A673 (cell line): Measurements from ENCODE around the gene FTO. TPM values are rescaled to one million over a fixed set of nuclear protein-coding genes. Genes with fewer than 3 reads are reported as not detected.

Source experiments
- BruUV-seq: library from RNA; stranded (reverse); fragments of 400-500 nt; replicated peaks from 2 replicates; lab custom pipeline; 2021; lab: Mats Ljungman, UMichigan
- CTCF ChIA-PET: fragments of 300-600 bp; sonication (Branson Sonifier 250); formaldehyde crosslinking; loops from one replicate; lab custom pipeline; 2022; ENCODE audit warnings: antibody characterized with exemption; lab: Charles Lee
- POLR2A ChIA-PET: fragments of 300-600 bp; sonication (Branson Sonifier 250); formaldehyde crosslinking; loops from one replicate; lab custom pipeline; 2022; ENCODE audit warnings: antibody characterized with exemption; ENCODE audit not compliant: low non-redundant PET; lab: Charles Lee
- DNase-seq: peaks from one replicate; pipeline ENCODE4 v3.0.0-alpha.2; 2015; ENCODE audit warnings: low spot score
- H3K27ac ChIP-seq: fragments of 200-600 bp; sonication (generic); 2 replicates; pipeline ENCODE4 v1.5.1; 2016; ENCODE audit warnings: mixed run types, low read depth, mild to moderate bottlenecking, mixed read lengths, antibody characterized with exemption, low read length; ENCODE audit not compliant: poor library complexity, severe bottlenecking
- H3K27me3 ChIP-seq: fragments of 200-600 bp; sonication (generic); replicated peaks from 2 replicates; pipeline ENCODE4 v1.6.1; 2017; ENCODE audit warnings: mixed run types, low read depth, mild to moderate bottlenecking, mixed read lengths, antibody characterized with exemption, low read length; ENCODE audit not compliant: insufficient read depth, poor library complexity
- H3K36me3 ChIP-seq: fragments of 200-600 bp; sonication (generic); 2 replicates; pipeline ENCODE4 v1.6.1; 2016; ENCODE audit warnings: mixed run types, mild to moderate bottlenecking, mixed read lengths, antibody characterized with exemption, low read length; ENCODE audit not compliant: insufficient read depth, poor library complexity, severe bottlenecking
- H3K4me1 ChIP-seq: fragments of 200-600 bp; sonication (generic); 2 replicates; pipeline ENCODE4 v1.6.1; 2017; ENCODE audit warnings: mixed run types, mild to moderate bottlenecking, mixed read lengths, antibody characterized with exemption, low read length; ENCODE audit not compliant: insufficient read depth, poor library complexity, severe bottlenecking
- H3K4me3 ChIP-seq: fragments of 200-600 bp; sonication (generic); 2 replicates; pipeline ENCODE4 v1.5.1; 2016; ENCODE audit warnings: low read depth, mixed run types, mild to moderate bottlenecking, mixed read lengths, low read length; ENCODE audit not compliant: poor library complexity, severe bottlenecking
- H3K9me3 ChIP-seq: fragments of 200-600 bp; sonication (generic); 2 replicates; pipeline ENCODE4 v1.6.1; 2016; ENCODE audit warnings: mixed run types, low read depth, mild to moderate bottlenecking, mixed read lengths, antibody characterized with exemption, low read length; ENCODE audit not compliant: poor library complexity, severe bottlenecking
- EZH2 ChIP-seq: fragments of 200-600 bp; sonication (generic); IDR thresholded peaks from 2 replicates; pipeline ENCODE4 v1.6.1; 2017; ENCODE audit warnings: borderline replicate concordance, low read depth, mild to moderate bottlenecking, mixed read lengths, antibody characterized with exemption, low read length; ENCODE audit not compliant: poor library complexity, severe bottlenecking
- intact Hi-C: fragments of 100-400 bp; cut with micrococcal nuclease; formaldehyde crosslinking; loops from one replicate; pipeline ENCODE4 v1.10.0; 2022; ENCODE audit not compliant: unreplicated experiment
- total RNA-seq: library from RNA; stranded (reverse); gene quantifications from 2 replicates; pipeline ENCODE4 v1.2.3, GENCODE V29; 2021
- TF ChIP-seq, protein P1 (sequence below): fragments of 300-800, 200-600 bp; sonication (generic); conservative IDR thresholded peaks from 2 replicates; pipeline ENCODE4 v1.5.1; 2017; ENCODE audit warnings: low read depth, mild to moderate bottlenecking, antibody characterized with exemption, low read length, moderate library complexity, mixed read lengths

Gene FTO
- total RNA-seq, 1 experiment from 2014 or later: 73.4 TPM

DNA sequence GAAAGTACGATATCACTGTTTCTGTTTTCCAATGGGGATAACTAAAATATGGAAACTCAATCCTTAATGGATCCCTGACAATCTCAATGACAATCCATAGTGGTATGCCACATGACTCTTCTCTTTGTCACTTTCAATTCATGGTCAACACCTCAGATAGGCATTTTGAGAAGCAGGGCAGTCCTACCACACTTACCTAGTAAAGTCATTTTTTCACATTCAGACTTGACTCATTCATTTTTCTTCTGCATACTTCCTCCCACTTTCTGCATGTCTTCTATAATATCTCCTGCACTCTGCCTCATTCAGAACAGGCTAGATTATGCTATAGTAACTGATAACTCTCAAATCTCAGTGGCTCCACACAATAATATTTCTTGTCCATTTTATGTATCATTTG lies 117.5 kb downstream of the FTO start:
- ChIA-PET POLR2A (interaction anchor here (0.6 kb wide), 2 partner anchors 68 to 724 kb away, joined by 3 to 5 read pairs; no protein-coding TSS in a partner anchor), CTCF (no interaction called here)
- no TSS peak for BruUV-seq
- no peak for TF ChIP-seq EZH2
- TF ChIP-seq, protein P1, sequence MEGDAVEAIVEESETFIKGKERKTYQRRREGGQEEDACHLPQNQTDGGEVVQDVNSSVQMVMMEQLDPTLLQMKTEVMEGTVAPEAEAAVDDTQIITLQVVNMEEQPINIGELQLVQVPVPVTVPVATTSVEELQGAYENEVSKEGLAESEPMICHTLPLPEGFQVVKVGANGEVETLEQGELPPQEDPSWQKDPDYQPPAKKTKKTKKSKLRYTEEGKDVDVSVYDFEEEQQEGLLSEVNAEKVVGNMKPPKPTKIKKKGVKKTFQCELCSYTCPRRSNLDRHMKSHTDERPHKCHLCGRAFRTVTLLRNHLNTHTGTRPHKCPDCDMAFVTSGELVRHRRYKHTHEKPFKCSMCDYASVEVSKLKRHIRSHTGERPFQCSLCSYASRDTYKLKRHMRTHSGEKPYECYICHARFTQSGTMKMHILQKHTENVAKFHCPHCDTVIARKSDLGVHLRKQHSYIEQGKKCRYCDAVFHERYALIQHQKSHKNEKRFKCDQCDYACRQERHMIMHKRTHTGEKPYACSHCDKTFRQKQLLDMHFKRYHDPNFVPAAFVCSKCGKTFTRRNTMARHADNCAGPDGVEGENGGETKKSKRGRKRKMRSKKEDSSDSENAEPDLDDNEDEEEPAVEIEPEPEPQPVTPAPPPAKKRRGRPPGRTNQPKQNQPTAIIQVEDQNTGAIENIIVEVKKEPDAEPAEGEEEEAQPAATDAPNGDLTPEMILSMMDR: no peak
- H3K36me3 ChIP-seq: no peaks in the 10 kb centered on the region
- DNase-seq: no peak
- no peaks in the 10 kb centered on the region for H3K27me3 ChIP-seq
- H3K27ac ChIP-seq: no peak overlapping the region
- H3K9me3 ChIP-seq: no peaks in the 10 kb centered on the region
- H3K4me1 ChIP-seq: peaks cover 18% of the 10 kb centered on the region
- intact Hi-C loops: no loop called here
- no peak overlapping the region for H3K4me3 ChIP-seq

DNA sequence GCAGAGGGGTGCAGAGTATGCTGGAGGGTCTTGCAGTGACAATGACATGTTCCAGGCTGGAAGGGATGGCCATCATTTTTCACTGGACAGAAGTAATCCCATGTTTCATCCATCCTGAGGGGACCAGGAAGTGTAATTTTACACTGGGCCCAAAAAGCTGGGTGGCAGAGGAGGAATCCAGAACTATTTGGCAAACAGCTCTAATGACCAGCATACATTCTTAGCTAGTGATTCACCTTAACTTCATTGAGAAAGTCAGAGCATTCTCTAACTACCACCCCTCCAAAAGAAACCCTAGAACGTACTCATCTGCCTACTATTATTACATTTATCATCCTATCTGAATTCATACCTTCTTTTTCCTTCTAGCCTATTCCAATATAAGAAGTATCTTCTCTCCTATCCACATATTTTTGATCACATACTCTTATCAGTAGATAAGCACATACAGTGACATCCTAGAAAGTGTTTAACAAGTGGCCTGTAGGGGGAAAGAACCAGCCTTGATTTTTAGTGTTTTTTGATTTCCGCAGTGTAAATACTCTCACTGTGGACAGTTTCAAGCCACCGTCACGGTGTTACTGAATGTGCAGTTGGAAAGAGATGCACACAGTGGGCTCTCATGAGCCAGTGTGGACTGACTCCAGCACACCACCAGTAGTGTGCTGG lies 118.1 kb downstream of the FTO start:
- H3K4me1 ChIP-seq: peaks cover 12% of the 10 kb centered on the region
- CTCF ChIA-PET: no interaction called here
- no peak for DNase-seq
- intact Hi-C loops: no loop called here
- H3K9me3 ChIP-seq: no peaks in the 10 kb centered on the region
- H3K36me3 ChIP-seq: no peaks in the 10 kb centered on the region
- POLR2A ChIA-PET: interaction anchor here (0.6 kb wide), 1 partner anchor 68 kb away, joined by 3 read pairs; no protein-coding TSS in a partner anchor
- no peak overlapping the region for H3K4me3 ChIP-seq
- TF ChIP-seq, protein P1: no peak
- TF ChIP-seq EZH2: no peak
- H3K27ac ChIP-seq: no peak overlapping the region
- no peaks in the 10 kb centered on the region for H3K27me3 ChIP-seq
- no TSS peak for BruUV-seq

DNA sequence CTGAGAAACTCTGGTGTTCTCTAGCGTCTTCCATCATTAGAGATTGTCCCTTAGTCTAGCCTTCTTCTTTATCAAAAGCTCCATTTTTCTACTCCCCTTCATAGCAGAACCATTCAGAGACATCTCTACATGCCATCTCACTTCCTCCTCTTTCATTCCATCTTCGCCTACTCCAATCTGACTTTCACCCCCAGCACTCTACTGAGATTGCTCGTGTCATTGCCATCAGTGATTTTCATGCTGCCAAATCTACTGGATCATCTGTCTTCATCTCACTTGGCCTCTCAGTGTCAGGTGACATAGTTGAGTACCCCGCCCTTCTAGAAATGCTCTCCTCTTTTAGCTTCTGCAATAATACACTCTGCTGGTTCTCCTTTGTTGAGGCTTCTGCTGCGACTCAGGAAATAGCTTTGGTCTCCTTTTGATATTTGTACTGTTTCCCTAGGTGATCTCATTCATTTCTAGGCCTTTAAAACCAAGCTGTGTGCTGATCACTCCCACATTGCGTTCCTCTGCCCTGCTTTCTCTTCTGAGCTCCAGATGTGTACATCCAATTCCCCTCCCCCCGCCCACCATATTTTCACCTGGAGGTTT lies 119.1 kb downstream of the FTO start:
- H3K27ac ChIP-seq: no peak overlapping the region
- no peaks in the 10 kb centered on the region for H3K27me3 ChIP-seq
- no peak for TF ChIP-seq EZH2
- TF ChIP-seq, protein P1: no peak
- no TSS peak for BruUV-seq
- H3K36me3 ChIP-seq: no peaks in the 10 kb centered on the region
- ChIA-PET POLR2A (no interaction called here), CTCF (no interaction called here)
- no peaks in the 10 kb centered on the region for H3K9me3 ChIP-seq
- no peak for DNase-seq
- peaks cover 2% of the 10 kb centered on the region for H3K4me1 ChIP-seq
- intact Hi-C loops: no loop called here
- no peak overlapping the region for H3K4me3 ChIP-seq
